Adrenal gland (tissue), 12 donors: Measurements from ENCODE around the gene GSG1. TPM values are rescaled to one million over a fixed set of nuclear protein-coding genes. Genes with fewer than 3 reads are reported as not detected.

Experiments
- DNase-seq, 7 donors: peaks; one replicate each; pipeline ENCODE4 v3.0.0-alpha.2; 2019 to 2020
- H3K27ac ChIP-seq, 5 donors: fragments of 200-600 bp; sonication (generic) in 4 of 5; 1 replicate in 3 of 5; 2 replicates in 2 of 5; pipeline versions ENCODE4 v1.5.1 to v1.8.0; 2016 to 2020; ENCODE audit warnings: mild to moderate bottlenecking in 1 of 5
- H3K27me3 ChIP-seq: fragments of 200-600 bp; 2 replicates; pipeline ENCODE4 v1.8.0; 2021
- H3K36me3 ChIP-seq, 2 donors: fragments of 200-600 bp; replicated peaks in 1 of 2; 1 replicate in 1 of 2; 2 replicates in 1 of 2; pipeline versions ENCODE4 v1.5.1 to v1.8.0; 2018 to 2022
- H3K4me1 ChIP-seq, 2 donors: fragments of 200-600 bp; replicated peaks in 1 of 2; 1 replicate in 1 of 2; 2 replicates in 1 of 2; pipeline versions ENCODE4 v1.5.1 to v1.8.0; 2018 to 2021
- H3K4me3 ChIP-seq, 4 donors: fragments of 200-600 bp; sonication (generic) in 3 of 4; one replicate each; pipeline ENCODE4 v1.5.1; 2016 to 2018
- H3K9me3 ChIP-seq, 3 donors: fragments of 200-600 bp; sonication (generic) in 1 of 3; replicated peaks in 1 of 3; 1 replicate in 2 of 3; 2 replicates in 1 of 3; pipeline versions ENCODE4 v1.5.1 to v1.8.0; 2016 to 2021
- POLR2A ChIP-seq, 2 donors: fragments of 450-650 bp; IDR thresholded peaks; one replicate each; pipeline ENCODE4 v1.6.1; 2017; ENCODE audit warnings: antibody characterized with exemption in 2 of 2, mild to moderate bottlenecking in 2 of 2, moderate library complexity in 1 of 2
- WGBS, 4 donors: extraction: QIAGEN DNeasy Blood & Tissue Kit in 2 of 4; methylation state at CpG; one replicate each; pipeline versions ENCODE4 v1.1.5 to v1.1.7; 2013 to 2017; 5-methylcytosine and 5-hydroxymethylcytosine counted together
- intact Hi-C, 2 donors: fragments of 100-400 bp; cut with DNase I; formaldehyde crosslinking; loops; one replicate each; pipeline versions ENCODE4 v1.14.1 to v1.15.0; 2022 to 2023
- polyA plus RNA-seq, 3 donors: library from polyadenylated mRNA; stranded (reverse); fragments of 200-250 nt in 2 of 3; fragments of 350-450 nt in 1 of 3; fragmentation: Illumina TruSeq in 1 of 3; extraction: RNeasy Lipid Tissue Mini Kit (QIAGEN cat#74804) in 1 of 3; gene quantifications; one replicate each; pipeline ENCODE4 v1.2.3, GENCODE V29; 2013 to 2014
- total RNA-seq, 9 donors: library from RNA; depleted of rRNA in 4 of 9; stranded (reverse); fragments of >200 nt in 4 of 9; fragments of 120-200 nt in 1 of 9; fragmentation: NEBNext Ultra II Directional in 1 of 9; extraction: Animal tissue kit (Norgen Biotek cat#: 25700) in 1 of 9; gene quantifications; one replicate each; pipeline versions ENCODE4 v1.1.0 to v1.2.4, GENCODE V29; 2013 to 2023
- TF ChIP-seq, protein P1 (sequence below), 6 experiments: fragments of 450-650 bp in 4 of 6; fragments of 200-600 bp in 2 of 6; sonication (generic) in 1 of 6; IDR thresholded peaks; 1 replicate in 5 of 6; 2 replicates in 1 of 6; pipeline versions ENCODE4 v1.5.1 to v1.8.0; 2016 to 2021; ENCODE audit warnings: antibody characterized with exemption in 6 of 6, mild to moderate bottlenecking in 2 of 6, moderate library complexity in 1 of 6
- donor health status: healthy with polysubstance abuse.
- donor health status: Bipolar disorder and iron deficiency.
- donor health status: DM: yes; HTN: yes; CAD: no.
- donor health status: DM: no; HTN: no; CAD: no.
- donor health status: DM: no; HTN: no; CAD: no.
- donor health status: DM: yes; HTN: yes; CAD: no.

Gene GSG1
- total and polyA plus RNA-seq, 12 donors, result not detected

DNA sequence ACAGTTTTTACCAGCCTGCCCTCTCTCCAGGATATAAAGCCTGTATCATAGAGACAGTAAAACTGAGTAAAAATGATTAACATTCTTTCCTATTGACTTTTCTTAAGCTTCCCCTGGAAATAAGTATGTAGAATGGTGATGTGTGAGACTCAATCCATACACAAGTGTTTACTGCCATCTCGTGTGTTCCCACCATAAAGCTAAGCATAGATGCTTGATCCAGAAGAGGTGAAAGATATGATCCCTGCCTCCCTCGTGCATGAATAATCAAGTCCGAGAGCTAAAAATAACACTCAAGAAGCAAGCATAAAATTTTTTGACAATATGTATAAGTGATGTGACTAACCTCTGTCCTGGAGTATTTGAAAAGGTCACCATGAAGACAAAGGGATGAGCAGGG is 16.9 kb upstream of the GSG1 start:
- no peaks in the 10 kb centered on the region for H3K36me3 ChIP-seq
- no peak overlapping the region for H3K4me3 ChIP-seq
- intact Hi-C loops, result no loop called here
- H3K9me3 ChIP-seq, result no peaks in the 10 kb centered on the region
- no peak overlapping the region for H3K27ac ChIP-seq
- H3K4me1 ChIP-seq, result no peaks in the 10 kb centered on the region
- 68 to 77% (median 68%) methylated on average over 3 of the region's 3 CpGs for WGBS, 4 donors
- no peak for DNase-seq
- no peak for TF ChIP-seq POLR2A (IDR thresholded peaks at IDR 0.05)
- TF ChIP-seq, protein P1, sequence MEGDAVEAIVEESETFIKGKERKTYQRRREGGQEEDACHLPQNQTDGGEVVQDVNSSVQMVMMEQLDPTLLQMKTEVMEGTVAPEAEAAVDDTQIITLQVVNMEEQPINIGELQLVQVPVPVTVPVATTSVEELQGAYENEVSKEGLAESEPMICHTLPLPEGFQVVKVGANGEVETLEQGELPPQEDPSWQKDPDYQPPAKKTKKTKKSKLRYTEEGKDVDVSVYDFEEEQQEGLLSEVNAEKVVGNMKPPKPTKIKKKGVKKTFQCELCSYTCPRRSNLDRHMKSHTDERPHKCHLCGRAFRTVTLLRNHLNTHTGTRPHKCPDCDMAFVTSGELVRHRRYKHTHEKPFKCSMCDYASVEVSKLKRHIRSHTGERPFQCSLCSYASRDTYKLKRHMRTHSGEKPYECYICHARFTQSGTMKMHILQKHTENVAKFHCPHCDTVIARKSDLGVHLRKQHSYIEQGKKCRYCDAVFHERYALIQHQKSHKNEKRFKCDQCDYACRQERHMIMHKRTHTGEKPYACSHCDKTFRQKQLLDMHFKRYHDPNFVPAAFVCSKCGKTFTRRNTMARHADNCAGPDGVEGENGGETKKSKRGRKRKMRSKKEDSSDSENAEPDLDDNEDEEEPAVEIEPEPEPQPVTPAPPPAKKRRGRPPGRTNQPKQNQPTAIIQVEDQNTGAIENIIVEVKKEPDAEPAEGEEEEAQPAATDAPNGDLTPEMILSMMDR (IDR thresholded peaks at IDR 0.05), result no peak
- H3K27me3 ChIP-seq, result no peaks in the 10 kb centered on the region

DNA sequence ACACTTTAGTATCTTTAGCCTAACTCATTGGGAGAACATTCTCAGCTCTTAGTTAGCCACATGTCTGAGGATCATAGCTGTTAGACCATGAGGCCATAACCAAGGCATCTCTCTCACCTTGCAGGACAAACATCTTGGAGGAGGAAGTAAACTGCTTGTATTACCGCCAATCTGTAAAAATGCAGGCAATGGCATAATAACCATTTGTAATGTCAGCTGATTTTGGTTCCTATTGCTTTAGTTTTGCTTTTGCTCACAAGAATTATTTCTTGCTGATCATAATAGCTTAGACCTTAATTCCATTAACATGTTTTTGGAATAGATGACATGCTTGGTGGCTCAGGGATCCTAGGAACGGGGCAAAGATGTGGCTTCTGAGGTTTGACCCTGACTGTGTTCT is 16.4 kb upstream of the GSG1 start:
- no peaks in the 10 kb centered on the region for H3K27me3 ChIP-seq
- TF ChIP-seq, protein P1 (IDR thresholded peaks at IDR 0.05), result no peak
- TF ChIP-seq POLR2A (IDR thresholded peaks at IDR 0.05), result no peak
- intact Hi-C loops, result no loop called here
- H3K27ac ChIP-seq, result no peak overlapping the region
- H3K9me3 ChIP-seq, result no peaks in the 10 kb centered on the region
- WGBS, 4 donors, result 80 to 86% (median 81%) methylated on average over 2 of the region's 2 CpGs
- no peaks in the 10 kb centered on the region for H3K36me3 ChIP-seq
- DNase-seq, result no peak
- H3K4me3 ChIP-seq, result no peak overlapping the region
- no peaks in the 10 kb centered on the region for H3K4me1 ChIP-seq

DNA sequence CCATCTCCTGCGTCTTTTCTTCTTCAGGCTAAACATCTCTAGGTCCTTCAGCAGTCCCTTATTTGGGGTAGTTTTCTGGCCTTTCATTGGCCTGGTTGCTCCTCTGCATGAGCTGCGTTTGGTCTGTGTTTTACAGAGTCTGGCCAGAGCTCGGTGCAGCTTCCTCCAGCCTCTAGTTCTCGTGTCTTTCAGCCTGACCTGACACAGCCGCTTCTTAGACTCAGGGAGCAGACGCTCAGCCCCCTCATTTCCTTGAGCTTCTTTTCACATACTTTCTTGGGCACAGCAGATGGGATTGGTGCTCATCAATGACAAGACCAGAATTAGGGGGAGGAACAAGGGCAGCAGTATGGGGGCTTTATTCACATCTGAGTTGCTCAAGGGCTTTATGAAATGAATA is 13.6 kb upstream of the GSG1 start:
- TF ChIP-seq, protein P1 (IDR thresholded peaks at IDR 0.05), result no peak
- no peak for TF ChIP-seq POLR2A (IDR thresholded peaks at IDR 0.05)
- 58 to 73% (median 64%) methylated on average over 6 of the region's 6 CpGs for WGBS, 4 donors
- Histone ChIP-seq H3K36me3 (no peaks in the 10 kb centered on the region), H3K9me3 (no peaks in the 10 kb centered on the region), H3K27me3 (no peaks in the 10 kb centered on the region), H3K4me1 (no peaks in the 10 kb centered on the region), H3K27ac (no peak overlapping the region), H3K4me3 (no peak overlapping the region)
- no peak for DNase-seq
- intact Hi-C loops, result no loop called here

DNA sequence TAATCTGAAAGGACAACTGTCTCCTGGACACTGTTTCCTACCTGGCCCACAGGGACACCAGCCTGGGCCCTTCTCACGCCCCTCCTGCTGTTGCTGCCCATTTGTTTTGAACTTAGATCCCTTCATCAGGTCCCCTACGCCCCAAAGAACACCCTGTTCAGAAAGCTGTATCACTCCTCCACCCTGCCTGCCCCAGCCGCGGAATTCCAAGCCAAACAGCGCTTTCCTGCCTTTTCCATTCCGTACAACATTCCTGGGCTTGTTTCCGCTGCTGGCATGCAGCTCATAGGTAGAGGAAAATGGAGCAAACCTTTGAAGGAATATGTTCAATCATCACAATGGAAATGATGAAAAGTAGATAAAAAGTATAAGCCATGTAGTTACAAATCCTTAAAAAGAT is 12.8 kb upstream of the GSG1 start:
- Histone ChIP-seq H3K27me3 (no peaks in the 10 kb centered on the region), H3K4me3 (no peak overlapping the region), H3K4me1 (no peaks in the 10 kb centered on the region), H3K9me3 (no peaks in the 10 kb centered on the region), H3K27ac (peak overlapping the region in 1 of 5 donors; percentile 34), H3K36me3 (no peaks in the 10 kb centered on the region)
- intact Hi-C loops, result no loop called here
- WGBS, 4 donors, result 79 to 84% (median 81%) methylated on average over 7 of the region's 7 CpGs
- no peak for TF ChIP-seq POLR2A (IDR thresholded peaks at IDR 0.05)
- TF ChIP-seq, protein P1 (IDR thresholded peaks at IDR 0.05), result no peak
- no peak for DNase-seq
